B cell (primary cell): ENCODE measurements around the gene CYTL1.

Experiments
- EZH2 ChIP-seq: IDR thresholded peaks from 2 replicates; pipeline ENCODE4 v1.6.1; 2012; ENCODE audit warnings: borderline replicate concordance, low read depth, mild to moderate bottlenecking, moderate library complexity, low read length; ENCODE audit not compliant: insufficient read depth, poor library complexity, severe bottlenecking
- TF ChIP-seq, protein P1 (sequence below): fragments of 200-600 bp; IDR thresholded peaks from one replicate; pipeline ENCODE4 v1.8.0; 2022; ENCODE audit warnings: antibody characterized with exemption, mild to moderate bottlenecking

- TF ChIP-seq, protein P1, sequence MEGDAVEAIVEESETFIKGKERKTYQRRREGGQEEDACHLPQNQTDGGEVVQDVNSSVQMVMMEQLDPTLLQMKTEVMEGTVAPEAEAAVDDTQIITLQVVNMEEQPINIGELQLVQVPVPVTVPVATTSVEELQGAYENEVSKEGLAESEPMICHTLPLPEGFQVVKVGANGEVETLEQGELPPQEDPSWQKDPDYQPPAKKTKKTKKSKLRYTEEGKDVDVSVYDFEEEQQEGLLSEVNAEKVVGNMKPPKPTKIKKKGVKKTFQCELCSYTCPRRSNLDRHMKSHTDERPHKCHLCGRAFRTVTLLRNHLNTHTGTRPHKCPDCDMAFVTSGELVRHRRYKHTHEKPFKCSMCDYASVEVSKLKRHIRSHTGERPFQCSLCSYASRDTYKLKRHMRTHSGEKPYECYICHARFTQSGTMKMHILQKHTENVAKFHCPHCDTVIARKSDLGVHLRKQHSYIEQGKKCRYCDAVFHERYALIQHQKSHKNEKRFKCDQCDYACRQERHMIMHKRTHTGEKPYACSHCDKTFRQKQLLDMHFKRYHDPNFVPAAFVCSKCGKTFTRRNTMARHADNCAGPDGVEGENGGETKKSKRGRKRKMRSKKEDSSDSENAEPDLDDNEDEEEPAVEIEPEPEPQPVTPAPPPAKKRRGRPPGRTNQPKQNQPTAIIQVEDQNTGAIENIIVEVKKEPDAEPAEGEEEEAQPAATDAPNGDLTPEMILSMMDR, result no peak
- no peak for TF ChIP-seq EZH2
Measured at GRCh38 chr4:5034206-5034605, 14.9 kb upstream of the CYTL1 start.
